ENCODE data around the gene C2orf72.

DNA sequence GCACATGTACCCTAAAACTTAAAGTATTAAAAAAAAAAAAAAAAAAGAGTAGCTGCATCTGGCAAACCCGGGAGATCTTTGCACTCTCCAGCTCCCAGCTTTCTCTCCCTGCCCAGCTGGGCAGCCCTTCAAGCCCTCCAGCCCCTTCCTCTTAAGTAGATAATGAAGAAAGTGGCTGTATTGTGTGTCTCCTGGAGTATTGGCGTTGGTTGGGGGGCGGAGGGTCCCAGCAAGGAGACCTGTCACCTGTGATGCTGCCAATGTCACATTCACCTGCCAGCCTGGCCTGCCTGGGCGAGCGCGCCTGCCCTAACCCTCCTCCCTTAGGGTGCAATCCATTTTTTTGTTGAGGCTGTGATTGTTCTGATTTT, 2.0 kb downstream of the C2orf72 start:
- TF ChIP-seq, protein P1, sequence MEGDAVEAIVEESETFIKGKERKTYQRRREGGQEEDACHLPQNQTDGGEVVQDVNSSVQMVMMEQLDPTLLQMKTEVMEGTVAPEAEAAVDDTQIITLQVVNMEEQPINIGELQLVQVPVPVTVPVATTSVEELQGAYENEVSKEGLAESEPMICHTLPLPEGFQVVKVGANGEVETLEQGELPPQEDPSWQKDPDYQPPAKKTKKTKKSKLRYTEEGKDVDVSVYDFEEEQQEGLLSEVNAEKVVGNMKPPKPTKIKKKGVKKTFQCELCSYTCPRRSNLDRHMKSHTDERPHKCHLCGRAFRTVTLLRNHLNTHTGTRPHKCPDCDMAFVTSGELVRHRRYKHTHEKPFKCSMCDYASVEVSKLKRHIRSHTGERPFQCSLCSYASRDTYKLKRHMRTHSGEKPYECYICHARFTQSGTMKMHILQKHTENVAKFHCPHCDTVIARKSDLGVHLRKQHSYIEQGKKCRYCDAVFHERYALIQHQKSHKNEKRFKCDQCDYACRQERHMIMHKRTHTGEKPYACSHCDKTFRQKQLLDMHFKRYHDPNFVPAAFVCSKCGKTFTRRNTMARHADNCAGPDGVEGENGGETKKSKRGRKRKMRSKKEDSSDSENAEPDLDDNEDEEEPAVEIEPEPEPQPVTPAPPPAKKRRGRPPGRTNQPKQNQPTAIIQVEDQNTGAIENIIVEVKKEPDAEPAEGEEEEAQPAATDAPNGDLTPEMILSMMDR (IDR thresholded peaks at IDR 0.05) = no peak
- no peak for TF ChIP-seq POLR2A (IDR thresholded peaks at IDR 0.05)
